Activated T-cell treated with anti-CD3 and anti-CD28 coated beads, Interleukin-2, amount 50 U/mL, for 1 hour (primary cell): Measurements from ENCODE around the gene BTG2.
"Not testable (repeated sequence)": the region's sequence is repeated elsewhere in the genome, so short reads cannot be mapped to it uniquely, and the experiment has no call there.

Experiments
- DNase-seq: peaks from one replicate; pipeline ENCODE4 v3.0.0-alpha.2; 2020

Gene BTG2

GRCh38 chr1:203304919-203305808 is at the start of gene BTG2:
TSS of gene BTG2 (plus strand) at chr1:203305519. CDS start at chr1:203305607, 88 bp downstream.
- DNase-seq = peak; percentile 92

- DNase-seq = not testable (repeated sequence)
Observed at GRCh38 chr1:203256636-203257035, 48.7 kb upstream of the BTG2 start.

DNA sequence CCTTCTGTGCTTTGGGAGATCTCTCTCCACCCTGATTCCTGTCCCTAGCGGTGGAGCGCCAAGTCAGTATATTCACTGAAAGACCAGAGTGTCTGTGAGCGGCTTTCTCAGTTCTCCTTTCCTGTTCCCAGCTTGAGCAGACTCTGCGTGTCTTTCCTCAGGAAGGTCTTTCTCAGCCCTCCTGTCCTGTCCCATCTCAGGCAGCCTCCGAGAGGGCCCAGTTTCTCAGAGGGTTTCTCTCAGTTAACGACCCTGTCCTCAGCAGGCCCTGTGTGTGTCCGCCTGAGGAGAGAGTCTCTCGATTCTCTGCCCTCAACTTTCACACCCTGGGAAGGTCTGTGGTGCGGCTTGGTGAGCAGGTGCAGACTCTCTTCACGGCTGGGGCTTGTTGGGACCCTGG is 41.8 kb upstream of the BTG2 start:
- DNase-seq = no peak

- no peak for DNase-seq
Observed at GRCh38 chr1:203264052-203264501, 41.2 kb upstream of the BTG2 start.

GRCh38 chr1:203265541-203265940 is 39.8 kb upstream of the BTG2 start:
- DNase-seq = no peak

DNA sequence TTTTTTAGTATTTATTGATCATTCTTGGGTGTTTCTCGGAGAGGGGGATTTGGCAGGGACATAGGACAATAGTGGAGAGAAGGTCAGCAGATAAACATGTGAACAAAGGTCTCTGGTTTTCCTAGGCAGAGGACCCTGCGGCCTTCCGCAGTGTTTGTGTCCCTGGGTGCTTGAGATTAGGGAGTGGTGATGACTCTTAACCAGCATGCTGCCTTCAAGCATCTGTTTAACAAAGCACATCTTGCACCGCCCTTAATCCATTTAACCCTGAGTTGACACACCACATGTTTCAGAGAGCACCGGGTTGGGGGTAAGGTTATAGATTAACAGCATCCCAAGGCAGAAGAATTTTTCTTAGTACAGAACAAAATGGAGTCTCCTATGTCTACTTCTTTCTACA is 39.2 kb upstream of the BTG2 start:
- not testable (repeated sequence) for DNase-seq

- peak; percentile 79 for DNase-seq
Observed at GRCh38 chr1:203267347-203267846, 37.9 kb upstream of the BTG2 start.

DNA sequence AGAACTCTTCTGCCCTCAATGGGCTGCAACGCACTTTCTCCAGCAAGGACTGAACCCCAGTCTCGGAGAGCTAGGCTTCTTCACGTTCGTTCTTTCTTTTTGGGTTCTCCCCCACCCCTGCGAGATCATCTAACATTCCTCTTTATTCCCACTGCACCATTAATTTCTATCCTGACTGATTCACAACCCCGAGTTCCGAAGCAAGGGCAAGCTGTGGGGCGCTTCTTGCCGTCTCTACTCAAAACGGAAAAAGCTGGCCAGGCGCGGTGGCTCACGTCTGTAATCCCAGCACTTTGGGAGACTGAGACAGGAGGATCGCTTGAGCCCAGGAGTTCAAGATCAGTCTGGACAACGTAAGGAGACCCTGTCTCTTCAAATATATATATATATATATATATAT is 37.4 kb upstream of the BTG2 start:
- no peak for DNase-seq

DNA sequence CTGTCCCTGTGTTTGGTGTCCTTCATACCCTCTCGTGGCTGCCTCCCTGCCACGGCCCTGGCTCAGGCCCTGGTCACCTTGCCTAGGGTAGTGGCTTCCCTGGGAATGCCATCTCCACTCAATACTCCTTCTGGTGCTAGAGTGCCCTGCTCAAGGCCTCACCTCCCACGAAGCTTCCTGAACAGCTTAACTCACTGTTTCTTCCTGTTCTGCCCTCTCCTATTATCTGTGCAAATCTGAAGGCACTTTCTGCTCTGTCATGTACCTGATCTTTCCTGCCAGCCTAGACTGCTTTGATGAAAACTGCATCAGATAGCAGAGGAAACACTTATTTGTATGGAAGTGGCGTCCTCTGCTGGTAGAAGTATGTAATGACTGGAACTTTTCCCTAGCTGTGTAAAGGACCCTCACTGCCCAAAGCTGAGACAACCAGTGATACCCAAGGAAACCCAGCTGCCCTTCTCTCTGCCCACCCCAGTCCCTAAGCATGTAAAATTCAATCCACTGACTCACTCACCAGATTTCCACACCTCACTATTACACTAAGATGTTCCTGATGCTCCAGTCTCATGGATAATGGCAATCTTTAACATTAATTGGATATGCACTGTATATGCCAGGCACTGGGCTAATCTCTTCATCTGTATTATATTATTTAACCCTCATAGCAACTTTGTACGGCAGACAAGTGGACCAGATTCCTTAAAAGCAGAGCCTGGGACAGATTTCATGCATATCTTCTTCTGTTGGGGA is 36.2 kb upstream of the BTG2 start:
- DNase-seq = no peak

DNA sequence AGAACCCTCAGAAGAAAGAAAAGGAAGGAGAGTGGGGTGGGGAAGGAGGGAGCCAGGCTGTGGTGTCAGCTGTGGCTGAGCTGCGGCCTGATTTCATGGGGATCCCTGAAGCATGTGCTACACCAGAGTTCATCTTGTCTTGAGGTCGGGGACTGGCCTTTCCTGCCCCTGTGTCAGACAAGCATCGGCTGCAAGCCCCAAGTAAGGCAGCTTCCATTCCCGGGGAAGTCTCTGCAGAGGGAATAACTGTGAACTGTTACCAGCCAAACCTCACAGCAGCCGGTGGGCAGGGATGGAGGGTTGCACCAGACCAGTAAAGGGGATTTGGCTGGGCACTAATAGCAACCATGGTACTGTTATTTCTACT is 35.7 kb upstream of the BTG2 start:
- DNase-seq = no peak

- no peak for DNase-seq
Observed at GRCh38 chr1:203270448-203270847, 34.9 kb upstream of the BTG2 start.

DNA sequence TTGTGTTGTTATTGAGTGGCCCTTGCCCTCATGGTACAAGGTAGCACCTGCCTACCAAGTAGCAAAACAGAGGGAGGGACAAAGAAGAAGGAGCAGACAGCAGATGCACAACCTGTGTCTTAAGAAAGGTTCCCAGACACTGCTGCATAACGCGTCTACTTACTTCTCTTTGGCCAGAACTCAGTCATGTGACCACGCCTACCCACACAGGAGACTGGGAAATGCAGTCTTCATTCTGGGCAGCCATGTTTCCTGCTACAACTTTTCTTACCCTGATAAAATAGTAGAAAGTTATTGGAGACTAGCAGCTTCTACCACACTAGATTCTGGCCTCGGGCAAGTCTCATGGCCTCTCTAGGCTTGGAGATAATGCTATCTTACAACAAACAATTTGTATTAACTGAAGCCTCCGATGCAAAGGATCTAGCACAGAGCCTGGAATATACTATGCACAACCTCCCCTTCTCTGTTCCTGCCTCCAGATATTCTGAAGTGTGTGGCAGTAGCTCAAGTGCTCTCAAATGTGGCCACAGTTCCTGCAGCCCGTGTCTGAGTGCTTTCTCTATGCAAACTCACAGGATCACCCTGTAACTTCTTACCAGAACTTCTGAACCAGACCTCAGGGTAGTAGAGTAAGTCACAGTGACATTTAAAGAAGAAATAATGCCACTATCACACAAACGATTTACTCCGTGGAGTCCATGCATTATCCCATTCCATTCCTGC is 34.1 kb upstream of the BTG2 start:
- DNase-seq = peak; percentile 57

DNA sequence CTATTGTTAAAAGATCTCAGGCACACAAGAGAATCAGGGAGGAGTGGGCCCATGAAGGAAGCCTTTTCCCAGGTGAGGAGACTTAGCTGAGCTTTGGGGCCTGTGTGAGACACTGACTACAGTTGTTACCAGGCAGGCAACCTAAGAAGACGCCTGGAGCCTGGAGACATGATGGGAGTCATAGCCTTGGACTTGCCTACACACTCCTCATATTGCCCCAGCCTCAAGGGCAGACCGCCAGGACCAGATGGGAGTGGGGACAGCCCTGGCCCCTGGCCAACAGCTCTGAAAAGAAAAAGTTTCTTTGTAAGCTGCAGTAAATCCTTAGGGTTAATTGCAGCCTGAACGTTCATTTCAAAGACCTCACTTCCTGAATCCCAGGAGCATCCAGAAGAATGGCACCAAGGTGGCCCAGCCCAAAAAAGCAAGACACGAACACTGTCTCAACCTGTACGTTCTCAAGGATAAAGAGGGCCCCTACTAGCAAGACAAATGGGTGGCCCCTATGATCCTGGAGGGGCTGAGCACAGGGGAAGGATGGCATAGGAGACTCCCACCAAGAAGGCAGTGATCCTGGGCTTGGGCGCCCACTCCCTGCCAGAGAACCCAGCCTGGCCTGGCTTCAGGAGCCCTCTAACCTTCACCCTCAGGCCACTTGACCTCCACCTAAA is 33.2 kb upstream of the BTG2 start:
- DNase-seq = no peak

DNA sequence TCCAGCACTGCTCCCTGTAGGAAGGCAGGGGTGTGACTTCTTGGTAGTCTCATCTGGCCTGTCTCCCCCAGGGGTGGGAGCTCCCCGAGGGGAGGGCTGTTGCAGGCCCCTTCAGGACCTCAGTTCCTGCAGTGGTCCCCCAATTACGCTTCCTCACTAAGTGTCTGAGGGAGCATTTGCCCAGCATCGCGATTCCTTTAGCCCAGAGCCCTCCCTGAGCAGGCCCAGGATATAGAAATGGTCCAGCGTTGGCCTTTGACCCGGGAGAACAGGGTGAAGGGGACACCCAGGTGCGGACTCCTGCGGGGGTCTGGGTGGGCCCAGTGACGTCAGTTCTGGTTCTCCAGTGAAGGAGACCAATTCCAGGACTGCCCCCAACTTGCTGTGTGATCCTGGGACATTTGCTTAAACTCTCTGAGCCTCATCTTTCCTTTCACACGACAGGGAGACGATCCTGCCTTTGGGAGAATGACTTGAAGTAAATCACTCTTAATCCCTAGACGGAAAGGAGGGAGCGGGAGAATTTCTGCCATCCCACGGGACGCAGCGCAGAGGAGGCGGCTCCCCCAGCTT is 32.6 kb upstream of the BTG2 start:
- no peak for DNase-seq

DNA sequence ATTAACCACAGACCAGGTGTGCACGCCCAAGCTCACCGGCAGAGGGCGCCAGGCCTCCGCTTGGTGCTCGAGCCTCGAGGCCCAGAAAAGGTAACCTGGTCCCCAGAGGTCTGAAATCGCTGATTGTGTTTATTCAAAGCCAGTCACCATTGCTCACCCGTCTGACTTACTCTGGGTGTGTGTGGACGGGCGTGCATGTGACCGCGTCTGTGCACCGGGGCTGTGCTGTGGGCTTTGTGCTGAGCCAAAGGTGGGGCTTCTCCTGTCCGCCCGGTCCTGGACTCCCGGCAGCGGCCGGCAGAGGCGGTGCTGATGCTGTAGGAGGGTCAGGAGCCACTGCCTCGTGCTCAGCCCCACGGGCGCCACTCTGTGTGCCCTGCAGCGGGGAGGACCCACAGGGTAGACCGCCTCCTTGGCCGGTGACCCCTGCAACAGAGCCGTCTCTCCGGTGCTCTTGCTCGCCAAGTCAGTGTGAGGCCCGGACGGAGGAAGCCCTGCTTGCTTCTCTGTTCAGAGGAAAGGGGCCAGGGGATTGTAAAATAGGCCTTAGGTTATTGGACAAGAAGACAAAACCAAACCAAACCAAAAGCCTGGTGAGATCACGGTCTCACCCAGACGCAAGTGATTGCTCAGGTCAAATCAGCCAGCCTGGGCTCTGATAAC is 32.0 kb upstream of the BTG2 start:
- peak; percentile 94 for DNase-seq

- DNase-seq = no peak
Observed at GRCh38 chr1:203273869-203274602, 31.3 kb upstream of the BTG2 start.

DNA sequence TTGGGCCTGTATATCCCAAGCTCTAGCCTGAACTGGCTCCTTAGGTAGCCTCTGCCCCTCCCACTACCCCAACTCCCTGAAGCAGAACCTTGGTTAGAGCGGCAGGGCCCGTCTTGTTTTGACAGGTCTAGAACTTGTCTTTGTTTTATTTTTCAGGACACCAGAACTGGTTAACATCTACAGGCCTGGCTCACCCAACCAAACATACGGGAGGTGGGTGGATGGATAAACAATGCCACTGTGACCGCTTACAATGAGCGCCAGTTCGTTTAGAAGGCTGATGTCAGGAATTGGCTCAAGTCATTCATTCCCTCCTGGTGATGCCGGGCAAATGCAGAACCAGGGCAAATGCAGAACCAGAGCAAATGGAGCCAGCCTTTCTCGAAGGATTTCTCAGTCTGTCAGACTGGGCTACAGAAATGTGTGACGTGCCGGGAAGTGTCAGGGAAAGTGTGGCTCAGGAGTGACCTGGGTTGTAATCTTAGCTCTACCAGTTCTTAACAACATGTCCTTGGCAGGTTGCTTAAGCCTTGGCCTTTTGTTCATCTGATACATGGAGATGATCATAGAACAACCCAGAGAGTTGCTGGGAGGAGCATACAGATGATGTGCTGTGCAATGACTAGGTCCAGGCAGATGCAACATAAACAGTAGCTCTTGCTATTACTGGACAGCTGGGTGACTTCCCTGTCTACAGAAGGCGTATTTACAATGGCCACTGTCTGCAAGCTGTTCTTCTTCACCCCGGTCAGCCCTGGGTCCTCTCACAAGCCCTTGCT is 30.5 kb upstream of the BTG2 start:
- DNase-seq = no peak

GRCh38 chr1:203275656-203276272 is 29.6 kb upstream of the BTG2 start:
- no peak for DNase-seq

DNA sequence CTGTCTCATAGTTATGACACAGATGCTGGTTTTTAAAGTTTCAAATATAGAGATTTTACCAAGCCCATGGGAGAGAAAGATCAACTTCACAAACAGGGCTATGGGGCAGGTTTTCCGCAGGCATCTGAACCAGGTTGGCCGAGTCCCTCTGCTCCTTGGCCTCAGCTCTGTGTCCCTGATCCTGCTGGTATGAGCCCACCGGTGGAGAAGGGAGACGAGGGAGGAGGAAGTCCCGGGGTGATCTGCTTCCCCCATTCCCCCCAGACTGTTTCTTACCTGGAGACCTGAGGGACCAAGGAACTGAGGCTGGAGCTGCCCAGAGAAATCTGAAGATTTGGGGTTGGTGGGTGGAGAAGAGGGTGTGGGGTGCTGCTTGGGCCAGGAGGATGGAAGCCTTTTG is 28.9 kb upstream of the BTG2 start:
- no peak for DNase-seq
